Astrocyte (in vitro differentiated cells and primary cell): ENCODE data around the gene SARS2.

Experiments used
- EZH2 ChIP-seq: IDR thresholded peaks from 2 replicates; pipeline ENCODE4 v1.6.1; 2012; ENCODE audit warnings: mild to moderate bottlenecking, low read length, inconsistent platforms; ENCODE audit not compliant: insufficient read depth
- TF ChIP-seq, protein P1 (sequence below): IDR thresholded peaks from 2 replicates; pipeline ENCODE4 v1.5.1; 2011; ENCODE audit warnings: low read depth, mild to moderate bottlenecking, inconsistent platforms, low read length, moderate library complexity; ENCODE audit not compliant: insufficient read depth

DNA sequence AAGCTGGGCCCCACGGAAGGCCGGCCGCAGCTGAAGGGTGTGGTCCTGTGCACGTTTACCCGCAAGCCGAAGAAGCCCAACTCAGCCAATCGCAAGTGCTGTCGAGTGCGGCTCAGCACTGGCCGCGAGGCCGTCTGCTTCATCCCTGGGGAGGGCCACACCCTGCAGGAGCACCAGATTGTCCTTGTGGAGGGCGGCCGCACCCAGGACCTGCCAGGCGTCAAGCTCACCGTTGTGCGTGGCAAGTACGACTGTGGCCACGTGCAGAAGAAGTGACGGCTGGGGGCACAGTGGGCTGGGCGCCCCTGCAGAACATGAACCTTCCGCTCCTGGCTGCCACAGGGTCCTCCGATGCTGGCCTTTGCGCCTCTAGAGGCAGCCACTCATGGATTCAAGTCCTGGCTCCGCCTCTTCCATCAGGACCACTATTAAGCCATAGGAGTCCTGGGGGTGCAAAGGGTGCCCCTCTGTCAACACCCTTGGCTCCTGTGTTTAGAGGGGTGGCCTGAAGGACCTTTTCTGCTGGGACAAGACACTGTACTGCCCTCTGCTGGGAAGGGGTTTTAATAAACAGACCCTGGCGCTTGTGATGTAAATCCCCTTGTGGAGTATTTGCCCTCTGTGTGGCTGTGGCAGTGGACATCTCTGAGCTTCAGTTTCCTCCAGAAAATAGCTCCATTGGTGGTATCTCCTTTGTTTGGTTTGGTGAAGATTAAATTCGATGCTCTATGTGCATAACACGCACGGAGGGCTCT is 2.0 kb upstream of the SARS2 start:
- no peak for TF ChIP-seq EZH2
- TF ChIP-seq, protein P1, sequence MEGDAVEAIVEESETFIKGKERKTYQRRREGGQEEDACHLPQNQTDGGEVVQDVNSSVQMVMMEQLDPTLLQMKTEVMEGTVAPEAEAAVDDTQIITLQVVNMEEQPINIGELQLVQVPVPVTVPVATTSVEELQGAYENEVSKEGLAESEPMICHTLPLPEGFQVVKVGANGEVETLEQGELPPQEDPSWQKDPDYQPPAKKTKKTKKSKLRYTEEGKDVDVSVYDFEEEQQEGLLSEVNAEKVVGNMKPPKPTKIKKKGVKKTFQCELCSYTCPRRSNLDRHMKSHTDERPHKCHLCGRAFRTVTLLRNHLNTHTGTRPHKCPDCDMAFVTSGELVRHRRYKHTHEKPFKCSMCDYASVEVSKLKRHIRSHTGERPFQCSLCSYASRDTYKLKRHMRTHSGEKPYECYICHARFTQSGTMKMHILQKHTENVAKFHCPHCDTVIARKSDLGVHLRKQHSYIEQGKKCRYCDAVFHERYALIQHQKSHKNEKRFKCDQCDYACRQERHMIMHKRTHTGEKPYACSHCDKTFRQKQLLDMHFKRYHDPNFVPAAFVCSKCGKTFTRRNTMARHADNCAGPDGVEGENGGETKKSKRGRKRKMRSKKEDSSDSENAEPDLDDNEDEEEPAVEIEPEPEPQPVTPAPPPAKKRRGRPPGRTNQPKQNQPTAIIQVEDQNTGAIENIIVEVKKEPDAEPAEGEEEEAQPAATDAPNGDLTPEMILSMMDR = peak; percentile 33
